ENCODE data around the gene GALNT11. TPM values are rescaled to one million over a fixed set of nuclear protein-coding genes. Genes with fewer than 3 reads are reported as not detected.

Gene GALNT11
- total and polyA plus RNA-seq, 9 of the 15 experiments (the other 6 are each of a cell fraction or from before 2014, with no cell fraction given) = 8.2 to 59.5 (median 36.5) TPM

- TF ChIP-seq HMGN3 (IDR thresholded peaks at IDR 0.05; ENCODE audit: borderline replicate concordance, extremely low read depth, insufficient read length, low read depth, low read length) (no peak), FOXO4 (CRISPR knock-in tag; IDR thresholded peaks at IDR 0.05) (no peak), HNRNPLL (IDR thresholded peaks at IDR 0.05; ENCODE audit: low read depth, low read length, poor library complexity, severe bottlenecking) (no peak)
Observed at GRCh38 chr7:152000191-152000590, 25.3 kb upstream of the GALNT11 start (continued).

- in situ Hi-C loops (cut with MboI) (no loop called here), intact Hi-C loops (cut with micrococcal nuclease) (no loop called here)
- 0% methylated on average over 6 of the region's 6 CpGs for WGBS (ENCODE audit: insufficient coverage, low coverage, missing lambda C conversion rate)
- TF ChIP-seq ZNF766 (CRISPR knock-in tag; conservative IDR thresholded peaks at IDR 0.05) (no peak), CREB5 (CRISPR knock-in tag; IDR thresholded peaks at IDR 0.05) (no peak), ZC3H11A (IDR thresholded peaks at IDR 0.05; ENCODE audit: low read depth, low read length) (no peak), FIP1L1 (IDR thresholded peaks at IDR 0.05; ENCODE audit: low read depth, low read length, poor library complexity, severe bottlenecking) (no peak), HSF4 (CRISPR knock-in tag; IDR thresholded peaks at IDR 0.05; ENCODE audit: borderline replicate concordance) (no peak), YY1 (IDR thresholded peaks at IDR 0.05; ENCODE audit: borderline replicate concordance in 1 of 3, control insufficient read depth in 1 of 3, extremely low read depth in 1 of 3, insufficient read depth in 3 of 3, insufficient read length in 1 of 3, insufficient replicate concordance in 2 of 3, low read depth in 1 of 3, low read length in 2 of 3) (no peak), KAT7 (CRISPR knock-in tag; IDR thresholded peaks at IDR 0.05; ENCODE audit: borderline replicate concordance) (no peak), ZFP36 (IDR thresholded peaks at IDR 0.05; ENCODE audit: low read depth, low read length, partially characterized antibody) (no peak), FOXP4 (CRISPR knock-in tag; IDR thresholded peaks at IDR 0.05; ENCODE audit: borderline replicate concordance) (no peak), C11orf30 (IDR thresholded peaks at IDR 0.05; ENCODE audit: low read depth) (no peak)
- Histone ChIP-seq H3K4me3 (no peak overlapping the region), H3K4me1 (replicated peaks in 1 of 2; ENCODE audit: control insufficient read depth in 2 of 2, insufficient read depth in 2 of 2, low read length in 2 of 2) (no peaks in the 10 kb centered on the region), H3K9me3 (replicated peaks; ENCODE audit: control insufficient read depth, insufficient read depth, low read depth, low read length) (no peaks in the 10 kb centered on the region), H3K9ac (ENCODE audit: insufficient read depth in 1 of 2, low read depth in 2 of 2, low read length in 2 of 2) (no peak overlapping the region), H3K79me2 (ENCODE audit: control insufficient read depth, insufficient read depth, low read length) (no peaks in the 10 kb centered on the region), H2AFZ (ENCODE audit: low read depth, low read length) (no peak overlapping the region), H3K36me3 (ENCODE audit: control insufficient read depth, insufficient read depth, low read length) (no peaks in the 10 kb centered on the region), H3K27ac (ENCODE audit: extremely low read depth, low read depth, low read length) (no peak overlapping the region), H3K27me3 (ENCODE audit: control insufficient read depth in 2 of 2, insufficient read depth in 2 of 2, low read length in 2 of 2) (peaks cover 26 to 41% of the 10 kb centered on the region in 2 experiments), H3K9me1 (ENCODE audit: control insufficient read depth, insufficient read depth, low read length) (no peaks in the 10 kb centered on the region), H4K20me1 (replicated peaks; ENCODE audit: control insufficient read depth, insufficient read depth, low read length) (no peaks in the 10 kb centered on the region), H3K4me2 (ENCODE audit: insufficient read depth, low read length) (no peak overlapping the region)
- no TSS peak for BruUV-seq (replicated peaks)
- ATAC-seq (no peak), FAIRE-seq (no peak), DNase-seq (ENCODE audit: extremely low read depth in 1 of 4, low spot score in 3 of 4) (no peak)
- CTCF ChIA-PET (ENCODE audit: low intra/inter-chr PET ratio) = no interaction called here
- POLR2A ChIA-PET = no interaction called here
Observed at GRCh38 chr7:152006336-152006735, 19.1 kb upstream of the GALNT11 start.
